PFSK-1 (cell line): ENCODE results near the gene RAD1.

Source experiments
- FOXP2 ChIP-seq: optimal IDR thresholded peaks from 2 replicates; pipeline ENCODE3; 2011; ENCODE audit warnings: borderline replicate concordance, control low read depth, inconsistent platforms; ENCODE audit not compliant: insufficient read depth; ENCODE audit errors: extremely low read length, extremely low read depth
- POLR2AphosphoS5 ChIP-seq: IDR thresholded peaks from 2 replicates; pipeline ENCODE4 v1.6.1; 2012; ENCODE audit warnings: low read depth, mild to moderate bottlenecking, control low read depth, low read length, moderate library complexity
- REST ChIP-seq, 2 experiments: IDR thresholded peaks; 2 replicates each; pipeline versions ENCODE4 v1.6.1 to v1.8.0; 2011 to 2012; ENCODE audit warnings: low read depth in 2 of 2, low read length in 2 of 2, control low read depth in 1 of 2, inconsistent platforms in 1 of 2, mild to moderate bottlenecking in 1 of 2, moderate library complexity in 1 of 2; ENCODE audit not compliant: insufficient read depth in 1 of 2
- TAF1 ChIP-seq: IDR thresholded peaks from 2 replicates; pipeline ENCODE4 v1.6.1; 2012; ENCODE audit warnings: low read length, control low read depth, borderline replicate concordance; ENCODE audit not compliant: insufficient read depth

GRCh38 chr5:34915856-34916192 lies 520 bp upstream of the RAD1 start:
- TF ChIP-seq FOXP2 (no peak), REST (IDR thresholded peaks at IDR 0.05; ENCODE audit: insufficient read depth in 1 of 2, low read depth in 2 of 2, low read length in 2 of 2) (no peak), TAF1 (no peak), POLR2AphosphoS5 (no peak)
